Prostate gland (tissue), 2 donors: Measurements from ENCODE around the gene FUT3. TPM values are rescaled to one million over a fixed set of nuclear protein-coding genes. Genes with fewer than 3 reads are reported as not detected.

Source experiments
- DNase-seq: peaks from one replicate; pipeline ENCODE4 v3.0.0-alpha.2; 2019; ENCODE audit warnings: low spot score
- H3K27ac ChIP-seq, 2 donors: fragments of 200-600 bp; sonication (generic); 2 replicates each; pipeline ENCODE4 v1.5.1; 2017 to 2019
- H3K27me3 ChIP-seq: fragments of 200-600 bp; sonication (generic); replicated peaks from 2 replicates; pipeline ENCODE4 v1.5.1; 2019; ENCODE audit not compliant: insufficient read depth
- H3K36me3 ChIP-seq, 2 donors: fragments of 200-600 bp; sonication (generic); 1 replicate in 1 of 2; 2 replicates in 1 of 2; pipeline versions ENCODE4 v1.5.1 to v1.8.1; 2017 to 2019
- H3K4me1 ChIP-seq: fragments of 200-600 bp; sonication (generic); replicated peaks from 2 replicates; pipeline ENCODE4 v1.5.1; 2019
- H3K4me3 ChIP-seq, 2 donors: fragments of 200-600 bp; sonication (generic); 2 replicates each; pipeline ENCODE4 v1.5.1; 2017 to 2019
- H3K9me3 ChIP-seq: fragments of 200-600 bp; sonication (generic); 2 replicates; pipeline ENCODE4 v1.5.1; 2017
- POLR2A ChIP-seq: fragments of 450-650 bp; IDR thresholded peaks from one replicate; pipeline ENCODE4 v1.6.1; 2016; ENCODE audit warnings: antibody characterized with exemption, mild to moderate bottlenecking
- POLR2AphosphoS5 ChIP-seq: sonication (generic); formaldehyde crosslinking; IDR thresholded peaks from one replicate; pipeline ENCODE4 v1.6.1; 2017; ENCODE audit warnings: antibody characterized with exemption
- WGBS: methylation state at CpG from one replicate; pipeline ENCODE4 v1.1.5; 2018; 5-methylcytosine and 5-hydroxymethylcytosine counted together
- intact Hi-C: fragments of 100-400 bp; cut with DNase I; formaldehyde crosslinking; loops from one replicate; pipeline ENCODE4 v1.14.2; 2022
- total RNA-seq, 2 donors: library from RNA; depleted of rRNA; stranded (reverse); fragments of >200 nt; gene quantifications; one replicate each; pipeline ENCODE4 v1.1.0, GENCODE V29; 2016
- TF ChIP-seq, protein P1 (sequence below), 4 experiments: fragments of 200-600 bp in 2 of 4; fragments of 450-650 bp in 2 of 4; sonication (generic) in 2 of 4; IDR thresholded peaks; 1 replicate in 3 of 4; 2 replicates in 1 of 4; pipeline ENCODE4 v1.5.1; 2016 to 2019; ENCODE audit warnings: antibody characterized with exemption in 4 of 4, mild to moderate bottlenecking in 2 of 4, moderate library complexity in 2 of 4

Gene FUT3
- total RNA-seq, 2 donors from 2014 or later, result 1.4 to 2.1 TPM

GRCh38 chr19:5799247-5800241 lies 51.7 kb downstream of the FUT3 start:
- Histone ChIP-seq H3K4me1 (no peaks in the 10 kb centered on the region), H3K27me3 (no peaks in the 10 kb centered on the region), H3K9me3 (no peaks in the 10 kb centered on the region), H3K36me3 (no peaks in the 10 kb centered on the region), H3K4me3 (no peak overlapping the region), H3K27ac (no peak overlapping the region)
- 65% methylated on average over 37 of the region's 37 CpGs for whole genome bisulfite sequencing
- TF ChIP-seq POLR2A (no peak), POLR2AphosphoS5 (no peak)
- TF ChIP-seq, protein P1, sequence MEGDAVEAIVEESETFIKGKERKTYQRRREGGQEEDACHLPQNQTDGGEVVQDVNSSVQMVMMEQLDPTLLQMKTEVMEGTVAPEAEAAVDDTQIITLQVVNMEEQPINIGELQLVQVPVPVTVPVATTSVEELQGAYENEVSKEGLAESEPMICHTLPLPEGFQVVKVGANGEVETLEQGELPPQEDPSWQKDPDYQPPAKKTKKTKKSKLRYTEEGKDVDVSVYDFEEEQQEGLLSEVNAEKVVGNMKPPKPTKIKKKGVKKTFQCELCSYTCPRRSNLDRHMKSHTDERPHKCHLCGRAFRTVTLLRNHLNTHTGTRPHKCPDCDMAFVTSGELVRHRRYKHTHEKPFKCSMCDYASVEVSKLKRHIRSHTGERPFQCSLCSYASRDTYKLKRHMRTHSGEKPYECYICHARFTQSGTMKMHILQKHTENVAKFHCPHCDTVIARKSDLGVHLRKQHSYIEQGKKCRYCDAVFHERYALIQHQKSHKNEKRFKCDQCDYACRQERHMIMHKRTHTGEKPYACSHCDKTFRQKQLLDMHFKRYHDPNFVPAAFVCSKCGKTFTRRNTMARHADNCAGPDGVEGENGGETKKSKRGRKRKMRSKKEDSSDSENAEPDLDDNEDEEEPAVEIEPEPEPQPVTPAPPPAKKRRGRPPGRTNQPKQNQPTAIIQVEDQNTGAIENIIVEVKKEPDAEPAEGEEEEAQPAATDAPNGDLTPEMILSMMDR (IDR thresholded peaks at IDR 0.05), result no peak
- intact Hi-C loops, result no loop called here
- DNase-seq, result no peak

DNA sequence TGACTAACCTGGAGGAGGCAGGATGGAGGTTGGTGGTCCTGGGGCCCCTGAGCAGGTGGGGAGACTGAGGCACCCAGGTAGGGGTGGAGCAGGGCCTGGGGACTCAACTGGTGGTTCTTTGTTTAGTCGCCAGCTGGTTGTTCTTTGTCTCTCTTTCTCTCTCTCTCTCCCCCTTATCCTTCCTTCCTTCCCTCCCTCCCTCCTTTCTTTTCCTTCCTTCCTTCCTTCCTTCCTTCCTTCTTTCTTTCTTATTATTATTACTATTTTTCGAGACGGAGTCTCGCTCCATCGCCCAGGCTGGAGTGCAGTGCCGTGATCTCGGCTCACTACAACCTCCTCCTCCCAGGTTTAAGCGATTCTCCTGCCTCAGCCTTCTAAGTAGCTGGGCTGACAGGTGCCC lies 53.0 kb downstream of the FUT3 start:
- intact Hi-C loops, result no loop called here
- TF ChIP-seq POLR2A, result no peak
- TF ChIP-seq, protein P1 (IDR thresholded peaks at IDR 0.05), result no peak
- TF ChIP-seq POLR2AphosphoS5, result no peak
- no peak for DNase-seq
- Histone ChIP-seq H3K4me1 (no peaks in the 10 kb centered on the region), H3K27me3 (no peaks in the 10 kb centered on the region), H3K4me3 (no peak overlapping the region), H3K27ac (no peak overlapping the region), H3K36me3 (no peaks in the 10 kb centered on the region), H3K9me3 (no peaks in the 10 kb centered on the region)
- 86% methylated on average over 8 of the region's 8 CpGs for WGBS

GRCh38 chr19:5795382-5795919 lies 55.8 kb downstream of the FUT3 start:
- H3K9me3 ChIP-seq, result no peaks in the 10 kb centered on the region
- intact Hi-C loops, result no loop called here
- no peaks in the 10 kb centered on the region for H3K4me1 ChIP-seq
- TF ChIP-seq POLR2A (no peak), POLR2AphosphoS5 (no peak)
- TF ChIP-seq, protein P1 (IDR thresholded peaks at IDR 0.05), result no peak
- 95% methylated on average over 7 of the region's 7 CpGs for WGBS
- no peaks in the 10 kb centered on the region for H3K36me3 ChIP-seq
- no peaks in the 10 kb centered on the region for H3K27me3 ChIP-seq
- no peak overlapping the region for H3K4me3 ChIP-seq
- no peak for DNase-seq
- no peak overlapping the region for H3K27ac ChIP-seq

- no peak overlapping the region for H3K4me3 ChIP-seq
- 88% methylated on average over 3 of the region's 3 CpGs for WGBS
- H3K36me3 ChIP-seq, result peaks cover 0 to 17% of the 10 kb centered on the region in 2 donors
- no peak overlapping the region for H3K27ac ChIP-seq
- no peaks in the 10 kb centered on the region for H3K4me1 ChIP-seq
- intact Hi-C loops, result no loop called here
- no peaks in the 10 kb centered on the region for H3K9me3 ChIP-seq
- TF ChIP-seq, protein P1 (IDR thresholded peaks at IDR 0.05), result no peak
- no peak for TF ChIP-seq POLR2AphosphoS5
- DNase-seq, result no peak
- no peaks in the 10 kb centered on the region for H3K27me3 ChIP-seq
Measured at GRCh38 chr19:5793188-5793587, 58.1 kb downstream of the FUT3 start.

Other genes starting within 250 kb of the FUT3 start
- 100 to 1,000 TPM in 1 of 2 donors, 10 to 100 TPM in 1; 37.8 to 118 TPM for gene SAFB2, start 228.7 kb downstream of the FUT3 start, total RNA-seq
- gene SAFB, start 228.4 kb downstream of the FUT3 start, total RNA-seq, result 100 to 1,000 TPM in 1 of 2 donors, 10 to 100 TPM in 1; 63.6 to 182 TPM
- 10 to 100 TPM; 42.8 to 54.2 TPM for gene MICOS13, start 170.9 kb downstream of the FUT3 start, total RNA-seq
- gene HSD11B1L, start 170.4 kb downstream of the FUT3 start, total RNA-seq, result 10 to 100 TPM; 15.6 to 17.9 TPM
- 1,000 to 10,000 TPM in 1 of 2 donors, 100 to 1,000 TPM in 1; 628 to 1,303 TPM for gene RPL36, start 161.2 kb downstream of the FUT3 start, total RNA-seq
- gene LONP1, start 131.3 kb downstream of the FUT3 start, total RNA-seq, result 100 to 1,000 TPM in 1 of 2 donors, 10 to 100 TPM in 1; 62.7 to 120 TPM
- gene CATSPERD, start 130.8 kb downstream of the FUT3 start, total RNA-seq, result 1 to 10 TPM in 1 of 2 donors, not detected in 1; 1.4 TPM
- gene PRR22, start 66.7 kb downstream of the FUT3 start, total RNA-seq, result 1 to 10 TPM; 1.6 to 6.8 TPM
- 10 to 100 TPM; 43.8 to 57.5 TPM for gene DUS3L, start 60.3 kb downstream of the FUT3 start, total RNA-seq
- gene NRTN, start 46.4 kb downstream of the FUT3 start, total RNA-seq, result 10 to 100 TPM in 1 of 2 donors, 1 to 10 TPM in 1; 9.7 to 12.9 TPM
- under 1 TPM in 1 of 2 donors, not detected in 1; 0.62 TPM for gene FUT6, start 11.7 kb downstream of the FUT3 start, total RNA-seq
- gene FUT5, start 19.1 kb upstream of the FUT3 start, total RNA-seq, result not detected
- 100 to 1,000 TPM; 259 to 327 TPM for gene NDUFA11, start 52.3 kb upstream of the FUT3 start, total RNA-seq
- gene VMAC, start 53.4 kb upstream of the FUT3 start, total RNA-seq, result 10 to 100 TPM; 23.6 to 29.0 TPM
- gene CAPS, start 62.8 kb upstream of the FUT3 start, total RNA-seq, result 10 to 100 TPM; 27.9 to 36.8 TPM
- 100 to 1,000 TPM in 1 of 2 donors, 10 to 100 TPM in 1; 84.6 to 120 TPM for gene RANBP3, start 126.7 kb upstream of the FUT3 start, total RNA-seq